Measurements from ENCODE around the gene IGFBP5. TPM values are rescaled to one million over a fixed set of nuclear protein-coding genes. Genes with fewer than 3 reads are reported as not detected.
A peak's percentile ranks its signal among the peaks of the same experiment; 100 is the strongest.

The IGFBP5 gene
- total and polyA plus RNA-seq, 4 donors: 2.3 to 43.4 (median 14.4) TPM

GRCh38 chr2:216710551-216711301, 15.4 kb upstream of the IGFBP5 start:
- Histone ChIP-seq H3K9me3 (ENCODE audit: control insufficient read depth in 4 of 4, low read length in 3 of 4) (peaks cover 0 to 4% (median 1%) of the 10 kb centered on the region in 4 donors), H3K27ac (ENCODE audit: low read depth in 1 of 2, low read length in 2 of 2) (peak overlapping the region in 1 of 2 donors; percentile 31), H3K36me3 (ENCODE audit: control insufficient read depth in 4 of 4, insufficient read depth in 3 of 4, low read depth in 1 of 4, low read length in 3 of 4) (no peaks in the 10 kb centered on the region), H3K9ac (ENCODE audit: low read depth in 1 of 2, low read length in 2 of 2) (no peak overlapping the region), H3K4me3 (ENCODE audit: low read depth in 1 of 3, low read length in 3 of 3) (no peak overlapping the region), H3K4me1 (ENCODE audit: control insufficient read depth in 4 of 4, insufficient read depth in 4 of 4, low read length in 3 of 4) (no peaks in the 10 kb centered on the region), H3K27me3 (ENCODE audit: control insufficient read depth in 4 of 4, insufficient read depth in 4 of 4, low read length in 3 of 4) (no peaks in the 10 kb centered on the region)
- 85% methylated on average over 11 of the region's 11 CpGs for WGBS
- DNase-seq (ENCODE audit: low spot score): no peak
- TF ChIP-seq JUND (IDR thresholded peaks at IDR 0.05): no peak
- peak in 1 of 2 donors; percentile 10 for TF ChIP-seq RXRA (IDR thresholded peaks at IDR 0.05)
- peak; percentile 35 for TF ChIP-seq NR2F2 (IDR thresholded peaks at IDR 0.05)

DNA sequence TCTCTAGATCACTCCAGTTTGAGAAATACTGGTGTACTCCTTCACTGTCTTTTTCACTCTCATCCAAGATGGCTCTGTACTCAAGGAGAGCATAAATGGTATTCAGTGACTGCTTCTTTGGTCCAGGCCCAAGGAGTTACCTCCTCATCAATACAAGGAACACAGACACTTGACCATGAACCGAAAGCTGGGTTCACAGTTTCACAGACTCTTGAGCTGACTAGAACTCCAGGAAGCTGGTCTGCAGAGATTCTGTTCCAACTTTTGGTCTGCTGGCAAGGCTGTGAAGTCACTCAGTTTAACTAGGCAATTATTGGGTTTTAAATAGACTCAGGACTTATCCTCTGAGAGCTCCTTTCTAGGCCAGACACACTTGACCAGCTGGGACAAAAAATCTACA, 7.4 kb upstream of the IGFBP5 start:
- no peak overlapping the region for H3K27ac ChIP-seq (ENCODE audit: low read depth in 1 of 2, low read length in 2 of 2)
- DNase-seq (ENCODE audit: low spot score): no peak
- TF ChIP-seq FOXA1 (IDR thresholded peaks at IDR 0.05) (no peak), REST (IDR thresholded peaks at IDR 0.05) (no peak), SP1 (IDR thresholded peaks at IDR 0.05) (no peak), HNF4G (IDR thresholded peaks at IDR 0.05) (no peak), FOXA2 (IDR thresholded peaks at IDR 0.05) (no peak), TAF1 (conservative IDR thresholded peaks at IDR 0.05) (no peak), EGR1 (IDR thresholded peaks at IDR 0.05; ENCODE audit: low read depth in 2 of 2) (no peak), ATF3 (IDR thresholded peaks at IDR 0.05) (no peak), RAD21 (IDR thresholded peaks at IDR 0.05) (no peak)
- TF ChIP-seq, protein P1, sequence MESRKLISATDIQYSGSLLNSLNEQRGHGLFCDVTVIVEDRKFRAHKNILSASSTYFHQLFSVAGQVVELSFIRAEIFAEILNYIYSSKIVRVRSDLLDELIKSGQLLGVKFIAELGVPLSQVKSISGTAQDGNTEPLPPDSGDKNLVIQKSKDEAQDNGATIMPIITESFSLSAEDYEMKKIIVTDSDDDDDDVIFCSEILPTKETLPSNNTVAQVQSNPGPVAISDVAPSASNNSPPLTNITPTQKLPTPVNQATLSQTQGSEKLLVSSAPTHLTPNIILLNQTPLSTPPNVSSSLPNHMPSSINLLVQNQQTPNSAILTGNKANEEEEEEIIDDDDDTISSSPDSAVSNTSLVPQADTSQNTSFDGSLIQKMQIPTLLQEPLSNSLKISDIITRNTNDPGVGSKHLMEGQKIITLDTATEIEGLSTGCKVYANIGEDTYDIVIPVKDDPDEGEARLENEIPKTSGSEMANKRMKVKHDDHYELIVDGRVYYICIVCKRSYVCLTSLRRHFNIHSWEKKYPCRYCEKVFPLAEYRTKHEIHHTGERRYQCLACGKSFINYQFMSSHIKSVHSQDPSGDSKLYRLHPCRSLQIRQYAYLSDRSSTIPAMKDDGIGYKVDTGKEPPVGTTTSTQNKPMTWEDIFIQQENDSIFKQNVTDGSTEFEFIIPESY (IDR thresholded peaks at IDR 0.05): no peak
- TF ChIP-seq, protein P2, sequence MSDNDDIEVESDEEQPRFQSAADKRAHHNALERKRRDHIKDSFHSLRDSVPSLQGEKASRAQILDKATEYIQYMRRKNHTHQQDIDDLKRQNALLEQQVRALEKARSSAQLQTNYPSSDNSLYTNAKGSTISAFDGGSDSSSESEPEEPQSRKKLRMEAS (IDR thresholded peaks at IDR 0.05): no peak
- H3K4me3 ChIP-seq (ENCODE audit: low read depth in 1 of 3, low read length in 3 of 3): no peak overlapping the region
- no peaks in the 10 kb centered on the region for H3K9me3 ChIP-seq (ENCODE audit: control insufficient read depth in 4 of 4, low read length in 3 of 4)
- no peaks in the 10 kb centered on the region for H3K36me3 ChIP-seq (ENCODE audit: control insufficient read depth in 4 of 4, insufficient read depth in 3 of 4, low read depth in 1 of 4, low read length in 3 of 4)
- no peaks in the 10 kb centered on the region for H3K4me1 ChIP-seq (ENCODE audit: control insufficient read depth in 4 of 4, insufficient read depth in 4 of 4, low read length in 3 of 4)
- WGBS: 78% methylated on average over 1 of the region's 1 CpG
- no peak overlapping the region for H3K9ac ChIP-seq (ENCODE audit: low read depth in 1 of 2, low read length in 2 of 2)
- peaks cover 0 to 3% (median 0%) of the 10 kb centered on the region in 4 donors for H3K27me3 ChIP-seq (ENCODE audit: control insufficient read depth in 4 of 4, insufficient read depth in 4 of 4, low read length in 3 of 4)
